ENCODE data around the gene CDH13.

The CDH13 gene

GRCh38 chr16:83724585-83724984, 1097.8 kb downstream of the CDH13 start:
- no peak for TF ChIP-seq EZH2phosphoT487 (IDR thresholded peaks at IDR 0.05; ENCODE audit: low read depth)
- TF ChIP-seq, protein P1, sequence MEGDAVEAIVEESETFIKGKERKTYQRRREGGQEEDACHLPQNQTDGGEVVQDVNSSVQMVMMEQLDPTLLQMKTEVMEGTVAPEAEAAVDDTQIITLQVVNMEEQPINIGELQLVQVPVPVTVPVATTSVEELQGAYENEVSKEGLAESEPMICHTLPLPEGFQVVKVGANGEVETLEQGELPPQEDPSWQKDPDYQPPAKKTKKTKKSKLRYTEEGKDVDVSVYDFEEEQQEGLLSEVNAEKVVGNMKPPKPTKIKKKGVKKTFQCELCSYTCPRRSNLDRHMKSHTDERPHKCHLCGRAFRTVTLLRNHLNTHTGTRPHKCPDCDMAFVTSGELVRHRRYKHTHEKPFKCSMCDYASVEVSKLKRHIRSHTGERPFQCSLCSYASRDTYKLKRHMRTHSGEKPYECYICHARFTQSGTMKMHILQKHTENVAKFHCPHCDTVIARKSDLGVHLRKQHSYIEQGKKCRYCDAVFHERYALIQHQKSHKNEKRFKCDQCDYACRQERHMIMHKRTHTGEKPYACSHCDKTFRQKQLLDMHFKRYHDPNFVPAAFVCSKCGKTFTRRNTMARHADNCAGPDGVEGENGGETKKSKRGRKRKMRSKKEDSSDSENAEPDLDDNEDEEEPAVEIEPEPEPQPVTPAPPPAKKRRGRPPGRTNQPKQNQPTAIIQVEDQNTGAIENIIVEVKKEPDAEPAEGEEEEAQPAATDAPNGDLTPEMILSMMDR (IDR thresholded peaks at IDR 0.05; ENCODE audit: low read depth, low read length): no peak
- Histone ChIP-seq H3K27ac (ENCODE audit: low read length) (no peak overlapping the region), H4K20me1 (ENCODE audit: insufficient read depth, low read length) (no peaks in the 10 kb centered on the region), H3K4me2 (ENCODE audit: low read length) (no peak overlapping the region), H3K36me3 (replicated peaks; ENCODE audit: low read depth, low read length) (no peaks in the 10 kb centered on the region), H3K4me3 (ENCODE audit: low read length) (no peak overlapping the region), H3K4me1 (ENCODE audit: low read length) (no peaks in the 10 kb centered on the region), H3K9me3 (ENCODE audit: insufficient read depth, low read length) (no peaks in the 10 kb centered on the region), H3K27me3 (ENCODE audit: low read depth, low read length) (no peaks in the 10 kb centered on the region; the same call in 1 of the 2 replicates), H2AFZ (ENCODE audit: low read depth, low read length) (no peak overlapping the region), H3K9ac (ENCODE audit: low read length) (no peak overlapping the region), H3K79me2 (ENCODE audit: low read length) (no peaks in the 10 kb centered on the region)

GRCh38 chr16:83725313-83725712, 1098.5 kb downstream of the CDH13 start:
- Histone ChIP-seq H3K9me3 (ENCODE audit: insufficient read depth, low read length) (no peaks in the 10 kb centered on the region), H2AFZ (ENCODE audit: low read depth, low read length) (no peak overlapping the region), H3K9ac (ENCODE audit: low read length) (no peak overlapping the region), H3K4me2 (ENCODE audit: low read length) (no peak overlapping the region), H3K27ac (ENCODE audit: low read length) (no peak overlapping the region), H3K4me3 (ENCODE audit: low read length) (no peak overlapping the region), H3K27me3 (ENCODE audit: low read depth, low read length) (no peaks in the 10 kb centered on the region; the same call in 1 of the 2 replicates), H3K79me2 (ENCODE audit: low read length) (no peaks in the 10 kb centered on the region), H3K36me3 (replicated peaks; ENCODE audit: low read depth, low read length) (no peaks in the 10 kb centered on the region), H4K20me1 (ENCODE audit: insufficient read depth, low read length) (no peaks in the 10 kb centered on the region), H3K4me1 (ENCODE audit: low read length) (no peaks in the 10 kb centered on the region)
- no peak for TF ChIP-seq EZH2phosphoT487 (IDR thresholded peaks at IDR 0.05; ENCODE audit: low read depth)
- TF ChIP-seq, protein P1 (IDR thresholded peaks at IDR 0.05; ENCODE audit: low read depth, low read length): no peak

DNA sequence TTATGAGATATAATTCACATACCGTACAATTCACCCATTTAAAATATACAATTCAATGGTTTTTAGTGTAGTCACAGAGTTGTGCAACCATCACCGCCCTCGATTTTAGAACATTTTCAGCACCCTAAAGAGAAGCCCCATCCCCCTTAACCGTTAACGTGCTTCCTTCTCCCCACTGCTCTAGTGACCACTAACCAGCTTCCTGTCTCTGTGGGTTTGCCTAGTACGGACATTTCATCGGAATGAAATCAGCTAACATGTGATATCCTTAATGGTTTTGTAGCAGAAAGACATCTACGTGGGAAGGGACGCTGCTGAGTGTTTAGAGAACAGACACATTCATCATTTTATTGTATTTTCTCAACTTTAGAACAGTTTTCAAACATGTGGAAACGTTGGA, 1100.2 kb downstream of the CDH13 start:
- Histone ChIP-seq H2AFZ (ENCODE audit: low read depth, low read length) (no peak overlapping the region), H3K4me3 (ENCODE audit: low read length) (no peak overlapping the region), H3K79me2 (ENCODE audit: low read length) (no peaks in the 10 kb centered on the region), H3K9me3 (ENCODE audit: insufficient read depth, low read length) (no peaks in the 10 kb centered on the region), H4K20me1 (ENCODE audit: insufficient read depth, low read length) (no peaks in the 10 kb centered on the region), H3K27me3 (ENCODE audit: low read depth, low read length) (no peaks in the 10 kb centered on the region; the same call in 1 of the 2 replicates), H3K36me3 (replicated peaks; ENCODE audit: low read depth, low read length) (no peaks in the 10 kb centered on the region), H3K27ac (ENCODE audit: low read length) (no peak overlapping the region), H3K9ac (ENCODE audit: low read length) (no peak overlapping the region), H3K4me2 (ENCODE audit: low read length) (no peak overlapping the region), H3K4me1 (ENCODE audit: low read length) (no peaks in the 10 kb centered on the region)
- TF ChIP-seq, protein P1 (IDR thresholded peaks at IDR 0.05; ENCODE audit: low read depth, low read length): no peak
- TF ChIP-seq EZH2phosphoT487 (IDR thresholded peaks at IDR 0.05; ENCODE audit: low read depth): no peak

- no peaks in the 10 kb centered on the region for H3K4me1 ChIP-seq (ENCODE audit: low read length)
- H3K9ac ChIP-seq (ENCODE audit: low read length): no peak overlapping the region
- H2AFZ ChIP-seq (ENCODE audit: low read depth, low read length): no peak overlapping the region
- H3K79me2 ChIP-seq (ENCODE audit: low read length): no peaks in the 10 kb centered on the region
- no peaks in the 10 kb centered on the region for H3K36me3 ChIP-seq (replicated peaks; ENCODE audit: low read depth, low read length)
- H3K27me3 ChIP-seq (ENCODE audit: low read depth, low read length): no peaks in the 10 kb centered on the region
- no peak overlapping the region for H3K27ac ChIP-seq (ENCODE audit: low read length)
- TF ChIP-seq, protein P1 (IDR thresholded peaks at IDR 0.05; ENCODE audit: low read depth, low read length): no peak
- H3K4me2 ChIP-seq (ENCODE audit: low read length): no peak overlapping the region
- H3K4me3 ChIP-seq (ENCODE audit: low read length): no peak overlapping the region
- no peaks in the 10 kb centered on the region for H3K9me3 ChIP-seq (ENCODE audit: insufficient read depth, low read length)
- H4K20me1 ChIP-seq (ENCODE audit: insufficient read depth, low read length): no peaks in the 10 kb centered on the region
Measured at GRCh38 chr16:83727751-83728352, 1101.1 kb downstream of the CDH13 start.

Data from OCI-LY3 (cell line).